HPDE6-E6E7 (cell line): ENCODE results near the gene TMEM247.
"Not testable (repeated sequence)": the region's sequence is repeated elsewhere in the genome, so short reads cannot be mapped to it uniquely, and the experiment has no call there.

ENCODE experiments used
- DNase-seq: peaks from one replicate; pipeline ENCODE4 v3.0.0; 2011; ENCODE audit warnings: missing footprints; ENCODE audit errors: extremely low spot score

TMEM247 gene

DNA sequence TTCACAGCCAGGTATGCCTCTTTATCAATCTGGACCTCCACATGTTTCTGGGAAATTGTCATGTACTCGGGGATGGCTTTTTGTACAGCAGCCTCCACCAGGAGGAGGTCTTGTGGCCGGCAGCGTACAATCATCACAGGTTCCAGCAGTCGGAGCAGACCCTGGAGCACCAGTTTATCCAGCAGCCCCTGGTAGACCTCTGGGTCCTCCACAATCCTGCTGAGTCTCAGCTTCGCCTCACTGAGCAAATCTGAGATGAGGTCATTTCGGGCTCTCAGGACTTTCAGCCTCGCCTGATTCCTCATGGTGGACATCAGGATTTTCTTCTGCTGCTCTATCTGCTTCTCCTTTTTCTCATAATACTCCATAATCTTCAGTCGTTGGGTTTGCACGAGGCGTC lies 32.8 kb downstream of the TMEM247 start:
- no peak for DNase-seq

DNA sequence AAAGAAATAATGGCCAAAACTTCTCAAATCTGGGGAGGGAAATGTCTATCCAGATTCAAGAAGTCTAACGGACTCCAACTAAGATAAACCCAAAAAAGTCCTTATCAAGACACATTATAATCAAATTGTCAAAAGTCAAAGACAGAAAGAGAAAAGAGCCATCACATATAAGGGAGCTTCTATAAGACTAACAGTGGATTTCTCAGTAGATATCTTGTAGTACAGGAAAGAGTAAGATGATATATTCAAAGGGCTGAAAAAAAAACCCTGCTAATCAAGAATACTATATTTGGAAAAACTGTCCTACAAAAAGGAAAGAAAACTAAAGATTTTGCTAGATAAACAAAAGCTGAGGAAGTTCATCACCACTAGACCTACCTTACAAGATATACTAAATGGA lies 35.4 kb downstream of the TMEM247 start:
- DNase-seq: no peak

DNA sequence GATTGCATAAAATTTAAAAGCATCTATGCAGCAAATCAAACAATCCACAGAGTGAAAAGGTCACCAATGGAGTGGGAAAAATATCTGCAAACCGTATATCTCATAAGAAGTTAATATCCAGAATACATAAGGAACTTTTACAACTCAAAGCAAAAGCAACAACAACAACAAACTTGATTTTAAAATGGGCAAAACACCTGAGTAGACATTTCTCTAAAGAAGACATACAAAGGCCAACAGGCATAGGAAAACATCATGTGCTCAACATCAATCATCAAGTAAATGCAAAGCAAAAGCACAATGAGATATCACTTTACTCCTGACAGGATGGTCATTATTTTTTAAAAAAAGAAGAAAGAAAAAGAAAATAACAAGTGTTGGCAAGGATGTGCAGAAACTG lies 38.1 kb downstream of the TMEM247 start:
- DNase-seq: no peak

DNA sequence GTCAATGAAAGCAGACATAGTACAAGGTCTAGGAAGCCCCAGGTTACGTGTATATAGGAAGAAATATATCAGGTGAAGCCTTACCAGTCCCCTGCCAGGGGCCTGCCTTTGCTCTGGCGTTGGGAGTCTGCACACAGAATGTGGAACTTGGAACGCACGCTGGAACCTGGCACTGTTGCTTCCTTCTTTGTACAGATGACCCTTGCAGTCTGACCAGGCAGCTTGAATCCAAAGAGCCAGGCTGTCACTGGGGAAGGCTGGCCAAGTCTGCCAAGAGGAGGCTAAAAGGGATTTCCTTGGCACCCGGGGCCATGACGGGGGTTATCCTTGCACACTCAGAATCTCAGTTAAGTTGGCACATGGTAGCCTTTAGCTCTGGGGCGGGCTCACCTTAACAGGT lies 39.5 kb downstream of the TMEM247 start:
- DNase-seq: no peak

DNA sequence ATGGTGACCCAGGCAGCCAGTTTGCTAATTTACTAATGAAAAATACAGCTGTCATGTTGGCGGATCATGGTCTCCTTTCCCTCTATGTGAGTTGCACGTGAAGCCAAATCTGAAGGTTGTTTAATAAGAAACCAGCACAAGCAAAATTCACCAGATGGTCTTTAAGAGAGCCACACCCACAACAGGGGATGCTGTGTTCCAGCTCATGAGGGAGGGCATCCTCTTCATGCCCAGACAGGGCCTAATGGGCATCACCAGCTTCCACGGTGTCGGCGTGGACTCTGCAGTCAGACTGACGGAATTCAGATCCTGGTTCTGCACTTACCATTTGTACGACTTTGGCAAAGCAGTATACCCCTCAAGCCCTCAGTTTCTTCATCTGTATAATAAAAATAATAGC lies 39.9 kb downstream of the TMEM247 start:
- DNase-seq: no peak

DNA sequence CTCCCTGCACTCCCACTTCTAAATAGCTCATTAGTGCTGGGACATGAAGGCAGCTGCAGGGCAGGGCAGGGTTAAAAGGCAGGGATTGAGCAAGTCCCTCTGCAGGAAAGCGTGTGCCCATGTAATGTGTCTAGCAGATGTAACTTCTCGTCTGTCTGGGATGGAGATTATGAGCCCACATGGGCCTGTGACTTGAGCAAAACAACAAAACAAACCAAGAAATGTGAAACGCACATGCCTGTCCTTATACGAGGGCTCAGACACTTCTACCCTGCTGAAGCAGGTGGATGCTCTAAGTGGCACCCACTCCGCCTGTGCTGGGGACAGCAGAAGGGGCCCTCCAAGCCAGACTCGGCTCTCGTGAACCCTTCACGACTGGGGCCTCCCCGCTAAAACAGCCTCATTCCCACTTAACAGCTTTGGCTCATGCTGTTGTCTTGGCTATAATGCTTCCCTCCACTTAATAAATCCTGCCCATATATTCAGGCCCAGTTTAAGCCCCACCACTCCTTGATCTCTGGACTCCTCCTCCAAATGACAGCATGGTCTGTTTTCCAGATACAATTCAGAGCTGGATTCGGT lies 40.9 kb downstream of the TMEM247 start:
- no peak for DNase-seq

DNA sequence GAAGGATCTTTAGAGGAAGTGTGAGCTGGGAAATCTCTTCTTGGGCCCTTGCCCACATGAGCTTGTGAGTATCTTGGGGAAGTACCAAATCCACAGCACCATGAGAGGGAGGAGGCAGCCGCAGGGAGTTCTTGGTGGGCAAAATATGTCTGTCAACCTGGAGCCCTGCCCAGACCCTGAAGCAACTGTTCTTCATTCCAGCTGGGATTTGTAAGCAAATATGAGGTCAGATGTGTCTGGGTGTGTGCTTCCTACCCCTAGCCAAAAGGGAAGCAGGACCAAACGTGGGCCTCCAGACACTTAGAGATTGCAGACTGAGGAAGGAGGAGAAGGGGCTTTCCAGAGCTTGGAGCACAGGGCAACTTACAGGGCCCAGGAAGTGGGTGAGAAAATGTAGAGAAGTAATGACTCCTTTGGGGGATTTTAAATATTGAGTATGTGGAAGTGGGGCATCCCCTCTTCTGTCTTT lies 41.9 kb downstream of the TMEM247 start:
- DNase-seq: no peak

DNA sequence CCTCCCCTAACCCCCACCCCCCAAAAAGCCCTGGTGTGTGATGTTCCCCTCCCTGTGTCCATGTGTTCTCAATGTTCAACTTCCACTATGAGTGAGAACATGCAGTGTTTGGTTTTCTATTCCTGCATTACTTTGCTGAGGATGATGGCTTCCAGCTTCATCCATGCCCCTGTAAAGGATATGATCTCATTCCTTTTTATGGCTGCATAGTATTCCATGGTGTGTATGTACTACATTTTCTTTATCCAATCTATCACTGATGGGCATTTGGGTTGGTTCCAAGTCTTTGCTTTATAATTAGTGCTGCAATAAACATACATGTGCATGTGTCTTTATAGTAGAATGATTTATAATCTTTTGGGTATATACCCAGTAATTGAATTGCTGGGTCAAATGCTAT lies 43.0 kb downstream of the TMEM247 start:
- not testable (repeated sequence) for DNase-seq

DNA sequence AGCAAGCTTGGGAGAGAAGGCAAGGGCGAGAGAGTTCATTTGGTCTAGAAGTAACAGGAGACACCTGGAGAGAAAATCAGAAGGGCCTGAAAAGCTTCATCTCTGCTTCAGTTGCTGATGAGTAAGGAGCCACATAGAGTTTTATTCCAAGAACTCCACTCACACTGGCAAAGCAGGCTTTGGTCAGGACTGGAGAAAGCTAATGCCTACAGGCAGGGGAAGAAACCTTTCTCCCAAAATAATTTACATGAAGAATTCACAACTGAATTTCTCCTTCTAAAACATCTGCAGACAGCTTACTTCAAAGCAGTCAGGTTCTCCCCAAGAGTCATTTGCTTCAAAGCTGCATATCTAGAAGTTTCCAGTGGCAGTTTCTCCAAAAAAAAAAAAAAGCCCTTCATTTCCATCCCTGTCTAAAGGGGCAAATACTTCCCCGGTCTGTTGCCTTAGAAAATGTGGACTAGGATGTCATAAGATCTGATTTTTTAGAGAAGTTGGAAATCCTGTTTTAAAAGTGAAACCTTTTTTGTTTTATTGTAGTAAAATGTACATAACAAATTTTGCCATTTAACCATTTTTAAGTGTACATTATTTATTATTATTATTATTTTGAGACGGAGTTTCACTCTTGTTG lies 46.3 kb downstream of the TMEM247 start:
- no peak for DNase-seq

DNA sequence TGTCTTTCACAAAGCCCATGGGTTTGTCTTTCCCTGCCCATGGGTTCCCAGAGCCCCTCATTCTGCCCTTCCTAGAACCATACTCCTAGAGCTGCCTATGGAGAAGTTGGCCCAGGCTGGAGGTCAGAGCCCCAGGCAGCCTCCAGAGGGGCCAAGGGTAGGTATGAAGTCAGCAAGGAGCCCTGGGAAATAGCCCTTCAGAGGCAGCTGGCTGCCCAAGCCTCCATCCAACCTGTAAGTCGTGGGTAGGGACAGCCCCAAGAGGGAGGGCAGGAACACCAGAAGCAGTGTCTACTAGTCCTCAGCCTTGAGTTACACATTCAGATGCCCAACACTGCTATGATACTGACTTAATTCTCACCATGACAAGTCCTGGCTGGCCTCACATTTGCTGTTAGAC lies 49.5 kb downstream of the TMEM247 start:
- DNase-seq: no peak

DNA sequence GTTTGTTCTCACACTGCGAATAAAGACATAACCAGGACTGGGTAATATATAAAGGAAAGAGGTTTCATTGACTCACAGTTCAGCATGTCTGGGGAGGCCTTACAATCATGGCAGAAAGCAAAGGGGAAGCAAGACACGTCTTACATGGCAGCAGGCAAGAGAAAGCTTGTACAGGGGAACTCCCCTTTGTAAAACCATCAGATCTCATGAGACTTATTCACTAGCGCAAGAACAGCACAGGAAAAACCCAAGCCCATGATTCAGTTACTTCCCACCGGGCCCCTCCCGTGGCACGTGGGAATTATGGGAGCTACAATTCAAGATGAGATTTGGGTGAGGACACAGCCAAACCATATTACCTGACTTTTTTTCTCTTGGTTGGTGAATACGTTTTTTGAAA lies 51.3 kb downstream of the TMEM247 start:
- no peak for DNase-seq

DNA sequence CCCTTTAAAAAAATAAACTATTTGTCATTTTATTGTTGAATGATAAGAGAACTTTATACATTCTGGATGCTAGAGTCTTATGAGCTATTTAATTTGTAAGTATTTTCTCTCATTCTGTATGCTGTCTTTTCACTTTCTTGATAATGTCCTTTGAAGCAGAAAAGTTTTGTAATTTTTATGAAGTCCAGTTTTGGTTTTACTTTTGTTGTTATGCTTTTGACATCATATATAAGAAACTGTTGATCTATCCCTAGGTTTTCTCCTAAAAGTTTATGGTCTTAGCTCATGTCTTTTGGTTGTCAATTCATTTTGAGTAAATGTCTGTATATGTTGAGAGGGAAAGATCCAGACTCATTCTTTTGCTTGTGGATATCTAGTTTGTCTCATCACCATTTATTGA lies 52.5 kb downstream of the TMEM247 start:
- no peak for DNase-seq
